Measurements from ENCODE around the gene SORCS3. TPM values are rescaled to one million over a fixed set of nuclear protein-coding genes. Genes with fewer than 3 reads are reported as not detected.

SORCS3 gene
- total and polyA plus RNA-seq, 11 donors: 0.03 to 0.19 (median 0.05) TPM; not detected in 8

- Histone ChIP-seq H3K9me3 (no peaks in the 10 kb centered on the region), H3K4me1 (no peaks in the 10 kb centered on the region), H3K36me3 (no peaks in the 10 kb centered on the region), H3K4me3 (no peak overlapping the region), H3K27ac (no peak overlapping the region), H3K27me3 (no peaks in the 10 kb centered on the region)
- intact Hi-C loops (cut with DNase I): no loop called here
- TF ChIP-seq, protein P1, sequence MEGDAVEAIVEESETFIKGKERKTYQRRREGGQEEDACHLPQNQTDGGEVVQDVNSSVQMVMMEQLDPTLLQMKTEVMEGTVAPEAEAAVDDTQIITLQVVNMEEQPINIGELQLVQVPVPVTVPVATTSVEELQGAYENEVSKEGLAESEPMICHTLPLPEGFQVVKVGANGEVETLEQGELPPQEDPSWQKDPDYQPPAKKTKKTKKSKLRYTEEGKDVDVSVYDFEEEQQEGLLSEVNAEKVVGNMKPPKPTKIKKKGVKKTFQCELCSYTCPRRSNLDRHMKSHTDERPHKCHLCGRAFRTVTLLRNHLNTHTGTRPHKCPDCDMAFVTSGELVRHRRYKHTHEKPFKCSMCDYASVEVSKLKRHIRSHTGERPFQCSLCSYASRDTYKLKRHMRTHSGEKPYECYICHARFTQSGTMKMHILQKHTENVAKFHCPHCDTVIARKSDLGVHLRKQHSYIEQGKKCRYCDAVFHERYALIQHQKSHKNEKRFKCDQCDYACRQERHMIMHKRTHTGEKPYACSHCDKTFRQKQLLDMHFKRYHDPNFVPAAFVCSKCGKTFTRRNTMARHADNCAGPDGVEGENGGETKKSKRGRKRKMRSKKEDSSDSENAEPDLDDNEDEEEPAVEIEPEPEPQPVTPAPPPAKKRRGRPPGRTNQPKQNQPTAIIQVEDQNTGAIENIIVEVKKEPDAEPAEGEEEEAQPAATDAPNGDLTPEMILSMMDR (IDR thresholded peaks at IDR 0.05): no peak
- no peak for TF ChIP-seq POLR2A (IDR thresholded peaks at IDR 0.05)
- 79 to 88% (median 83%) methylated on average over 1 of the region's 1 CpG for WGBS, 4 donors
- ATAC-seq (no peak), DNase-seq (no peak)
Observed at GRCh38 chr10:105258674-105259065, 617.6 kb downstream of the SORCS3 start.

DNA sequence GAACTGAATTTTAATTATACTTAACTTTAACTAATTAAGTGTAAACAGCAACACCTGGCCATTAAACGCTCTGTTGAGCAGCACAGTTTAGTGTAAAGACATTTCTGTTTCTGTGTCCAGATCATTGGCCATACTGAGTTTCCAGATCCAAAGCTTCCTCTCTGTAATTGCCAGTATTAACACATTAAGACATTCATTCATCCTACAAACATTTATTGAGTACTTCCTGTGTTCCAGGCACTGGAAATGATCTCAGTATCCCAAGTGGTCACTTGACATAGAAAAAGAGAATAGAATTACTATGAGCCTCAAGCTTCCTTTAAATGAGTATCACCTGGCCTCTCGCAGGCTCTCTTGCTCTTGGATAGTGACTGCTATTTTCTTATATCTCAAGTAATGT lies 618.1 kb downstream of the SORCS3 start:
- Histone ChIP-seq H3K4me1 (no peaks in the 10 kb centered on the region), H3K27ac (no peak overlapping the region), H3K36me3 (no peaks in the 10 kb centered on the region), H3K27me3 (no peaks in the 10 kb centered on the region), H3K9me3 (no peaks in the 10 kb centered on the region), H3K4me3 (no peak overlapping the region)
- intact Hi-C loops (cut with DNase I): no loop called here
- no peak for DNase-seq
- TF ChIP-seq POLR2A (IDR thresholded peaks at IDR 0.05): no peak
- TF ChIP-seq, protein P1 (IDR thresholded peaks at IDR 0.05): no peak
- no peak for ATAC-seq
- whole genome bisulfite sequencing, 4 donors: 65 to 84% (median 77%) methylated on average over 2 of the region's 2 CpGs

- H3K4me1 ChIP-seq: no peaks in the 10 kb centered on the region
- no peak overlapping the region for H3K27ac ChIP-seq
Observed at GRCh38 chr10:105262666-105263065, 621.6 kb downstream of the SORCS3 start.

DNA sequence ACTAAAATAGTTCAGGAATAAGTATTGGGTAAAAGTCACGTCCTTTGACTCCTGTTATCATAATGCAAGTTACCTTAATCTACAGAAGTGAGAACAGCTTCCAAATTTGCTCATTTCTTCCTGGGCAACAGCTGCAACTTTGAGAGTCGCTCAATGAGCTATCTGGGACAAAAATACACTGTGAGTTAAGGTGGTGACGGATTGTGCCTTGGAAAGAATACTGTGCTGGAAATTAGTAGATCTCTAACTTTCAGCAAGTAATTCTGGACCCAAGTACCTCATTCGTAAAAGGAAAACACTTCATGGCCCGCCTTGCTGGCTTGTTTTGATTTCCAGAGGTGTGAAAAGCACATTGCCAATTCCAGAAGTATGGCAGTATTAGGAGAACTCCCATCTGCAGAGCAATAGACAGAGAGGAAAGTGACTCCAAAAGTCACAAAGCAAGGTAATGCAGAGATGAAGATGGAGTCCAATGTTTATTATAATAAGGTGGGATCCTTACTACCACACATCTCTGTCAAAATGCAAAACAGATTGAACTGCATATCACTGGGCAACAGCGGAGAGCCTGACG lies 626.0 kb downstream of the SORCS3 start:
- DNase-seq (no peak), ATAC-seq (peak in 1 of 4 donors; percentile 59)
- Histone ChIP-seq H3K27me3 (no peaks in the 10 kb centered on the region), H3K4me3 (no peak overlapping the region), H3K27ac (no peak overlapping the region), H3K9me3 (no peaks in the 10 kb centered on the region), H3K36me3 (no peaks in the 10 kb centered on the region), H3K4me1 (no peaks in the 10 kb centered on the region)
- TF ChIP-seq, protein P1 (IDR thresholded peaks at IDR 0.05): no peak
- no peak for TF ChIP-seq POLR2A (IDR thresholded peaks at IDR 0.05)
- WGBS, 4 donors: 42 to 53% (median 53%) methylated on average over 7 of the region's 7 CpGs
- intact Hi-C loops (cut with DNase I): loop anchor here in 1 of 10 donors (10.0 kb wide), 1 partner anchor 62 kb away; no protein-coding TSS in a partner anchor

More at GRCh38 chr10:105262666-105263065, 621.6 kb downstream of the SORCS3 start:
- Histone ChIP-seq H3K36me3 (no peaks in the 10 kb centered on the region), H3K27me3 (no peaks in the 10 kb centered on the region), H3K4me3 (no peak overlapping the region), H3K9me3 (no peaks in the 10 kb centered on the region)
- DNase-seq (no peak), ATAC-seq (no peak)
- WGBS, 4 donors: 57 to 76% (median 67%) methylated on average over 2 of the region's 2 CpGs
- intact Hi-C loops (cut with DNase I): loop anchor here in 1 of 10 donors (10.0 kb wide), 1 partner anchor 58 kb away; no protein-coding TSS in a partner anchor
- TF ChIP-seq, protein P1 (IDR thresholded peaks at IDR 0.05): no peak
- TF ChIP-seq POLR2A (IDR thresholded peaks at IDR 0.05): no peak
